CD4-positive, alpha-beta T cell (primary cell): ENCODE results near the gene ARHGEF25. TPM values are rescaled to one million over a fixed set of nuclear protein-coding genes. Genes with fewer than 3 reads are reported as not detected.

Experiments
- ATAC-seq: fragments of 200-7000 bp; cut with Tn5 transposase; one replicate; pipeline ENCODE4 v1.10.0; 2022; ENCODE audit warnings: mild to moderate bottlenecking; ENCODE audit not compliant: poor library complexity
- CTCF ChIA-PET: fragments of 350-600 bp; sonication (Branson Sonifier 250); formaldehyde crosslinking; loops from one replicate; lab custom pipeline; 2021; ENCODE audit warnings: antibody characterized with exemption, inconsistent platforms; lab: Charles Lee
- POLR2A ChIA-PET: fragments of 350-600 bp; sonication (Branson Sonifier 250); formaldehyde crosslinking; loops from one replicate; lab custom pipeline; 2021; ENCODE audit warnings: antibody characterized with exemption, inconsistent platforms; lab: Charles Lee
- DNase-seq, 14 experiments: peaks; one replicate each; pipeline ENCODE4 v3.0.0-alpha.2; 2013 to 2020; ENCODE audit warnings: mixed read lengths in 2 of 14
- H3K27ac ChIP-seq, 2 donors: one replicate each; pipeline versions ENCODE4 v1.5.1 to v1.7.0; 2013; ENCODE audit warnings: low read length in 2 of 2, low read depth in 1 of 2, mild to moderate bottlenecking in 1 of 2
- H3K27me3 ChIP-seq, 2 experiments: 1 replicate in 1 of 2; 2 replicates in 1 of 2; pipeline versions ENCODE4 v1.6.1 to v1.7.0; 2013; ENCODE audit warnings: low read length in 2 of 2, control low read depth in 1 of 2, mild to moderate bottlenecking in 1 of 2, moderate library complexity in 1 of 2; ENCODE audit not compliant: insufficient read depth in 2 of 2, control insufficient read depth in 1 of 2
- H3K36me3 ChIP-seq: one replicate; pipeline ENCODE4 v1.6.1; 2013; ENCODE audit warnings: low read length, control low read depth; ENCODE audit not compliant: insufficient read depth
- H3K4me1 ChIP-seq: one replicate; pipeline ENCODE4 v1.6.1; 2013; ENCODE audit warnings: low read length, control low read depth; ENCODE audit not compliant: insufficient read depth
- H3K4me3 ChIP-seq: one replicate; pipeline ENCODE4 v1.5.1; 2013; ENCODE audit warnings: mild to moderate bottlenecking, low read length, moderate library complexity
- H3K9me3 ChIP-seq, 2 experiments: 1 replicate in 1 of 2; 2 replicates in 1 of 2; pipeline versions ENCODE4 v1.6.1 to v1.7.0; 2013; ENCODE audit warnings: low read length in 2 of 2, mild to moderate bottlenecking in 2 of 2, control low read depth in 1 of 2, moderate library complexity in 1 of 2; ENCODE audit not compliant: control insufficient read depth in 1 of 2, insufficient read depth in 1 of 2
- H3K27ac Mint-ChIP-seq: one replicate; pipeline ENCODE4 v1.8.0; 2020; ENCODE audit warnings: mixed read lengths
- H3K27me3 Mint-ChIP-seq: one replicate; pipeline ENCODE4 v1.8.0; 2021; ENCODE audit warnings: mixed read lengths
- H3K36me3 Mint-ChIP-seq: one replicate; pipeline ENCODE4 v1.8.0; 2021; ENCODE audit warnings: low read depth, mixed read lengths
- H3K4me1 Mint-ChIP-seq: one replicate; pipeline ENCODE4 v1.8.0; 2021; ENCODE audit warnings: low read depth, mixed read lengths
- H3K4me3 Mint-ChIP-seq: one replicate; pipeline ENCODE4 v1.8.0; 2020; ENCODE audit warnings: mild to moderate bottlenecking, mixed read lengths
- H3K9me3 Mint-ChIP-seq: one replicate; pipeline ENCODE4 v1.8.0; 2020; ENCODE audit warnings: mixed read lengths
- intact Hi-C, 2 experiments: fragments of 100-400 bp; cut with DNase I in 1 of 2; cut with micrococcal nuclease in 1 of 2; formaldehyde crosslinking; loops; one replicate each; pipeline versions ENCODE4 v1.15.1 to v1.9.0; 2023 to 2025; cut with DNase I, micrococcal nuclease
- total RNA-seq, 174 experiments: library from RNA in 2 of 174; stranded (reverse) in 2 of 174; gene quantifications; one replicate each; pipeline ENCODE4 v1.2.3 and lab custom pipeline; 2021 to 2026
- TF ChIP-seq, protein P1 (sequence below): fragments of 200-600 bp; IDR thresholded peaks from one replicate; pipeline ENCODE4 v1.8.0; 2022; ENCODE audit warnings: antibody characterized with exemption, mild to moderate bottlenecking

Gene ARHGEF25
- total RNA-seq, 2 experiments from 2014 or later, result 0.25 to 0.27 TPM

DNA sequence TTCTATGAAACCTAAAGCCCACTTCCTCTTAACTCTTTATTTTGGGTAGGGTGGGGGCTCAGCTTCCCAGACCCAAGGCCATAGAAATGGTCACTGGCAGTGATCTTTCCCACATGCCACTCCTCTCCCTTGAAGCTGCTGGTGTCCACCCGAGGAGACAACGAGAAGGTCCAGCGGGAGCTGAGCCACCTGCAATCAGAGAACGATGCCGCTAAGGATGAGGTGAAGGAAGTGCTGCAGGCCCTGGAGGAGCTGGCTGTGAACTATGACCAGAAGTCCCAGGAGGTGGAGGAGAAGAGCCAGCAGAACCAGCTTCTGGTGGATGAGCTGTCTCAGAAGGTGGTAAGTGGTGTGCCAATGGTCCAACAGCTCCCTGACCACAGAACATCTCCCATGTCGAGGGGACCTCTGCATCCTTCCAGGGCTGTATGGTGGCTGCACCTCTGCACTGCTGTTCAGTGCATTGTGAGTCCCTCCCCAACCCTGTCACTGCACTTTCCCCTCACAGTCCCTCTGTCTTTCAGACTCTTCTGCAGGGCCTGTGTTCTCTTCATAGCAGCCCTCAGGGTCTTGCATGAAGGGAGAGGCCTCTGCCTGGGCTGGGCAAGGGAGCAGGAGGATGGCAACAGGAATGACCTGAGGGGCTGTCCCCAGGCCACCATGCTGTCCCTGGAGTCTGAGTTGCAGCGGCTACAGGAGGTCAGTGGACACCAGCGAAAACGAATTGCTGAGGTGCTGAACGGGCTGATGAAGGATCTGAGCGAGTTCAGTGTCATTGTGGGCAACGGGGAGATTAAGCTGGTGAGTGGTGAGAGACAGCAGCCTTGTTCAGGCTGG is 39.1 kb upstream of the ARHGEF25 start:
- ChIA-PET CTCF (no interaction called here), POLR2A (interaction anchor here (0.6 kb wide), 1 partner anchor 58 kb away, joined by 4 read pairs; no protein-coding TSS in a partner anchor)
- Histone ChIP-seq H3K27ac (no peak overlapping the region), H3K9me3 (no peaks in the 10 kb centered on the region), H3K4me3 (no peak overlapping the region), H3K27me3 (no peaks in the 10 kb centered on the region), H3K36me3 (no peaks in the 10 kb centered on the region), H3K4me1 (no peaks in the 10 kb centered on the region)
- Mint-ChIP-seq H3K27me3 (no peaks in the 10 kb centered on the region), H3K9me3 (no peaks in the 10 kb centered on the region), H3K4me1 (no peaks in the 10 kb centered on the region), H3K27ac (no peak overlapping the region), H3K4me3 (no peak overlapping the region), H3K36me3 (peaks cover 4% of the 10 kb centered on the region)
- intact Hi-C loops, result no loop called here
- ATAC-seq, result no peak
- DNase-seq, result no peak
- TF ChIP-seq, protein P1, sequence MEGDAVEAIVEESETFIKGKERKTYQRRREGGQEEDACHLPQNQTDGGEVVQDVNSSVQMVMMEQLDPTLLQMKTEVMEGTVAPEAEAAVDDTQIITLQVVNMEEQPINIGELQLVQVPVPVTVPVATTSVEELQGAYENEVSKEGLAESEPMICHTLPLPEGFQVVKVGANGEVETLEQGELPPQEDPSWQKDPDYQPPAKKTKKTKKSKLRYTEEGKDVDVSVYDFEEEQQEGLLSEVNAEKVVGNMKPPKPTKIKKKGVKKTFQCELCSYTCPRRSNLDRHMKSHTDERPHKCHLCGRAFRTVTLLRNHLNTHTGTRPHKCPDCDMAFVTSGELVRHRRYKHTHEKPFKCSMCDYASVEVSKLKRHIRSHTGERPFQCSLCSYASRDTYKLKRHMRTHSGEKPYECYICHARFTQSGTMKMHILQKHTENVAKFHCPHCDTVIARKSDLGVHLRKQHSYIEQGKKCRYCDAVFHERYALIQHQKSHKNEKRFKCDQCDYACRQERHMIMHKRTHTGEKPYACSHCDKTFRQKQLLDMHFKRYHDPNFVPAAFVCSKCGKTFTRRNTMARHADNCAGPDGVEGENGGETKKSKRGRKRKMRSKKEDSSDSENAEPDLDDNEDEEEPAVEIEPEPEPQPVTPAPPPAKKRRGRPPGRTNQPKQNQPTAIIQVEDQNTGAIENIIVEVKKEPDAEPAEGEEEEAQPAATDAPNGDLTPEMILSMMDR, result no peak

DNA sequence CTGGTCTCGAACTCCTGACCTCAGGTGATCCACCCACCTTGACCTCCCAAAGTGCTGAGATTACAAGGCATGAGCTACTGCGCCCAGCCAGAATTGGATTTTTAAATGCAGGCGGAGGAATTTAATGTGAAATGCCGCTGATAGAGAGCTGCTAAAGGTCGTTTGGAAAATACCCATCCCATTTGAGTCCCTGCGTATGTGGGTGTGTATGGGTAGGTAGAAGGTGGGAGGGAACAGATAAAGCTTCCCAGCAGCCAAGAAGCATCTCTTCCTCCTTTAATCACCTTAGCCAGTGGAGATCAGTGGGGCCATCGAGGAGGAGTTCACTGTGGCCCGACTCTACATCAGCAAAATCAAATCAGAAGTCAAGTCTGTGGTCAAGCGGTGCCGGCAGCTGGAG is 36.4 kb upstream of the ARHGEF25 start:
- H3K36me3 Mint-ChIP-seq, result no peaks in the 10 kb centered on the region

DNA sequence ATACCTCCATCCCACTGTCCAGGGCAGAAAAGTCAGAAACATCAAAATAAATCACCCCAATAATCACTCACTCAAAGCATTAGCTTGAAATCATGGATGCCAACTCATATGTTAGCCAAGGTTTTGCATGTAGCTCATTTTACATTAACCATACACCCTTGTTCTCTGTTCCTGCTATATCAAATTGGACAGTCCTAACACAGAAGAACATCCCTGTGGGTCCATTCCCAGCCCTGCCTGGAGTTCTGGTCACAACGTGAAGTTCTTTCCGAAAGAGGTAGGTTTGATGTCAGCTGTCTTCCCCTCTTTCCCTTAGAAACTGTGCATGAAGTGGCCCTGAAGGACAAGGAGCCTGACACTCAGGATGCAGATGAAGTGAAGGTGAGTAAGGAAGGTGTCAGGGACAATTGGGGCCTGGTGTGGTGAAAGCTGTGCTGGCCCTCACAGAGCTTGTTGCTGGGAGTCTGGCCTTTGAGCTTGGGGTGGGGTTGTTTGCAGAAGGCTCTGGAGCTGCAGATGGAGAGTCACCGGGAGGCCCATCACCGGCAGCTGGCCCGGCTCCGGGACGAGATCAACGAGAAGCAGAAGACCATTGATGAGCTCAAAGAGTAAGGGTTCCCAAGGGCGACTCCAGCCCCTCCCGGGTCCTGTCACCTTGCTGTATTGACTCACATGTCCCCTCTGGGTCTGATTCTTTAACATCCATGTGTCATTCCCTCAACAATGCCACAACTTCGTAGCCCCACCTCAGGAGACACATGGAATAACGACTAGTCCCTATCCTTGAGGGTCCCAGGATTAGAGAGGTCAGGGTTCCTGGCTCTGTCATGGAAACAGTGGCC is 35.2 kb upstream of the ARHGEF25 start:
- H3K9me3 ChIP-seq, result no peaks in the 10 kb centered on the region
- no peak overlapping the region for H3K27ac ChIP-seq
- ATAC-seq, result no peak
- Mint-ChIP-seq H3K4me1 (no peaks in the 10 kb centered on the region), H3K4me3 (no peak overlapping the region), H3K9me3 (no peaks in the 10 kb centered on the region), H3K27me3 (no peaks in the 10 kb centered on the region), H3K27ac (no peak overlapping the region), H3K36me3 (no peaks in the 10 kb centered on the region)
- H3K4me3 ChIP-seq, result no peak overlapping the region
- TF ChIP-seq, protein P1, result no peak
- ChIA-PET CTCF (no interaction called here), POLR2A (no interaction called here)
- intact Hi-C loops, result no loop called here
- DNase-seq, result no peak
- no peaks in the 10 kb centered on the region for H3K27me3 ChIP-seq
- H3K36me3 ChIP-seq, result no peaks in the 10 kb centered on the region
- H3K4me1 ChIP-seq, result no peaks in the 10 kb centered on the region

More for the DNA sequence above, 36.4 kb upstream of the ARHGEF25 start:
- no peaks in the 10 kb centered on the region for H3K4me1 ChIP-seq
- no peak for DNase-seq
- ChIA-PET CTCF (interaction anchor here (0.8 kb wide), 1 partner anchor 9 kb away, joined by 4 read pairs; no protein-coding TSS in a partner anchor), POLR2A (no interaction called here)
- H3K27ac ChIP-seq, result no peak overlapping the region
- H3K27me3 Mint-ChIP-seq, result no peaks in the 10 kb centered on the region
- no peaks in the 10 kb centered on the region for H3K9me3 Mint-ChIP-seq
- H3K9me3 ChIP-seq, result no peaks in the 10 kb centered on the region
- no peaks in the 10 kb centered on the region for H3K27me3 ChIP-seq
- no peaks in the 10 kb centered on the region for H3K4me1 Mint-ChIP-seq
- no peak overlapping the region for H3K4me3 ChIP-seq
- no peak overlapping the region for H3K27ac Mint-ChIP-seq
- H3K4me3 Mint-ChIP-seq, result no peak overlapping the region
- intact Hi-C loops, result no loop called here
- no peak for ATAC-seq
- no peaks in the 10 kb centered on the region for H3K36me3 ChIP-seq
- TF ChIP-seq, protein P1, result no peak
